Vagina (tissue), 2 donors: ENCODE results near the gene WNT7B.

Source experiments
- POLR2A ChIP-seq, 2 donors: fragments of 450-650 bp; IDR thresholded peaks; one replicate each; pipeline ENCODE4 v1.6.1; 2017; ENCODE audit warnings: antibody characterized with exemption in 2 of 2, mild to moderate bottlenecking in 2 of 2, moderate library complexity in 2 of 2
- POLR2AphosphoS5 ChIP-seq, 2 donors: sonication (generic); formaldehyde crosslinking; IDR thresholded peaks; one replicate each; pipeline ENCODE4 v1.9.0; 2017; ENCODE audit warnings: antibody characterized with exemption in 2 of 2, mild to moderate bottlenecking in 2 of 2, low read depth in 1 of 2; ENCODE audit not compliant: insufficient read depth in 1 of 2
- TF ChIP-seq, protein P1 (sequence below), 3 experiments: fragments of 450-650 bp in 2 of 3; fragments of 200-600 bp in 1 of 3; sonication (generic) in 1 of 3; IDR thresholded peaks; one replicate each; pipeline ENCODE4 v1.5.1; 2017 to 2019; ENCODE audit warnings: antibody characterized with exemption in 3 of 3, mild to moderate bottlenecking in 2 of 3, moderate library complexity in 2 of 3

- TF ChIP-seq, protein P1, sequence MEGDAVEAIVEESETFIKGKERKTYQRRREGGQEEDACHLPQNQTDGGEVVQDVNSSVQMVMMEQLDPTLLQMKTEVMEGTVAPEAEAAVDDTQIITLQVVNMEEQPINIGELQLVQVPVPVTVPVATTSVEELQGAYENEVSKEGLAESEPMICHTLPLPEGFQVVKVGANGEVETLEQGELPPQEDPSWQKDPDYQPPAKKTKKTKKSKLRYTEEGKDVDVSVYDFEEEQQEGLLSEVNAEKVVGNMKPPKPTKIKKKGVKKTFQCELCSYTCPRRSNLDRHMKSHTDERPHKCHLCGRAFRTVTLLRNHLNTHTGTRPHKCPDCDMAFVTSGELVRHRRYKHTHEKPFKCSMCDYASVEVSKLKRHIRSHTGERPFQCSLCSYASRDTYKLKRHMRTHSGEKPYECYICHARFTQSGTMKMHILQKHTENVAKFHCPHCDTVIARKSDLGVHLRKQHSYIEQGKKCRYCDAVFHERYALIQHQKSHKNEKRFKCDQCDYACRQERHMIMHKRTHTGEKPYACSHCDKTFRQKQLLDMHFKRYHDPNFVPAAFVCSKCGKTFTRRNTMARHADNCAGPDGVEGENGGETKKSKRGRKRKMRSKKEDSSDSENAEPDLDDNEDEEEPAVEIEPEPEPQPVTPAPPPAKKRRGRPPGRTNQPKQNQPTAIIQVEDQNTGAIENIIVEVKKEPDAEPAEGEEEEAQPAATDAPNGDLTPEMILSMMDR (IDR thresholded peaks at IDR 0.05): no peak
- TF ChIP-seq POLR2A (IDR thresholded peaks at IDR 0.05): no peak
- no peak for TF ChIP-seq POLR2AphosphoS5 (IDR thresholded peaks at IDR 0.05; ENCODE audit: insufficient read depth in 1 of 2, low read depth in 1 of 2)
These were observed 91.0 kb downstream of the WNT7B start for GRCh38 chr22:45885941-45886395.
